ENCODE measurements around the gene OR5A2. TPM values are rescaled to one million over a fixed set of nuclear protein-coding genes. Genes with fewer than 3 reads are reported as not detected.

The OR5A2 gene
- total and polyA plus RNA-seq, 2 of the 8 experiments (the other 6 are each of a cell fraction or from before 2014, with no cell fraction given), result not detected

GRCh38 chr11:59368238-59369022 lies 57.8 kb downstream of the OR5A2 start (continued):
- TF ChIP-seq, protein P1, sequence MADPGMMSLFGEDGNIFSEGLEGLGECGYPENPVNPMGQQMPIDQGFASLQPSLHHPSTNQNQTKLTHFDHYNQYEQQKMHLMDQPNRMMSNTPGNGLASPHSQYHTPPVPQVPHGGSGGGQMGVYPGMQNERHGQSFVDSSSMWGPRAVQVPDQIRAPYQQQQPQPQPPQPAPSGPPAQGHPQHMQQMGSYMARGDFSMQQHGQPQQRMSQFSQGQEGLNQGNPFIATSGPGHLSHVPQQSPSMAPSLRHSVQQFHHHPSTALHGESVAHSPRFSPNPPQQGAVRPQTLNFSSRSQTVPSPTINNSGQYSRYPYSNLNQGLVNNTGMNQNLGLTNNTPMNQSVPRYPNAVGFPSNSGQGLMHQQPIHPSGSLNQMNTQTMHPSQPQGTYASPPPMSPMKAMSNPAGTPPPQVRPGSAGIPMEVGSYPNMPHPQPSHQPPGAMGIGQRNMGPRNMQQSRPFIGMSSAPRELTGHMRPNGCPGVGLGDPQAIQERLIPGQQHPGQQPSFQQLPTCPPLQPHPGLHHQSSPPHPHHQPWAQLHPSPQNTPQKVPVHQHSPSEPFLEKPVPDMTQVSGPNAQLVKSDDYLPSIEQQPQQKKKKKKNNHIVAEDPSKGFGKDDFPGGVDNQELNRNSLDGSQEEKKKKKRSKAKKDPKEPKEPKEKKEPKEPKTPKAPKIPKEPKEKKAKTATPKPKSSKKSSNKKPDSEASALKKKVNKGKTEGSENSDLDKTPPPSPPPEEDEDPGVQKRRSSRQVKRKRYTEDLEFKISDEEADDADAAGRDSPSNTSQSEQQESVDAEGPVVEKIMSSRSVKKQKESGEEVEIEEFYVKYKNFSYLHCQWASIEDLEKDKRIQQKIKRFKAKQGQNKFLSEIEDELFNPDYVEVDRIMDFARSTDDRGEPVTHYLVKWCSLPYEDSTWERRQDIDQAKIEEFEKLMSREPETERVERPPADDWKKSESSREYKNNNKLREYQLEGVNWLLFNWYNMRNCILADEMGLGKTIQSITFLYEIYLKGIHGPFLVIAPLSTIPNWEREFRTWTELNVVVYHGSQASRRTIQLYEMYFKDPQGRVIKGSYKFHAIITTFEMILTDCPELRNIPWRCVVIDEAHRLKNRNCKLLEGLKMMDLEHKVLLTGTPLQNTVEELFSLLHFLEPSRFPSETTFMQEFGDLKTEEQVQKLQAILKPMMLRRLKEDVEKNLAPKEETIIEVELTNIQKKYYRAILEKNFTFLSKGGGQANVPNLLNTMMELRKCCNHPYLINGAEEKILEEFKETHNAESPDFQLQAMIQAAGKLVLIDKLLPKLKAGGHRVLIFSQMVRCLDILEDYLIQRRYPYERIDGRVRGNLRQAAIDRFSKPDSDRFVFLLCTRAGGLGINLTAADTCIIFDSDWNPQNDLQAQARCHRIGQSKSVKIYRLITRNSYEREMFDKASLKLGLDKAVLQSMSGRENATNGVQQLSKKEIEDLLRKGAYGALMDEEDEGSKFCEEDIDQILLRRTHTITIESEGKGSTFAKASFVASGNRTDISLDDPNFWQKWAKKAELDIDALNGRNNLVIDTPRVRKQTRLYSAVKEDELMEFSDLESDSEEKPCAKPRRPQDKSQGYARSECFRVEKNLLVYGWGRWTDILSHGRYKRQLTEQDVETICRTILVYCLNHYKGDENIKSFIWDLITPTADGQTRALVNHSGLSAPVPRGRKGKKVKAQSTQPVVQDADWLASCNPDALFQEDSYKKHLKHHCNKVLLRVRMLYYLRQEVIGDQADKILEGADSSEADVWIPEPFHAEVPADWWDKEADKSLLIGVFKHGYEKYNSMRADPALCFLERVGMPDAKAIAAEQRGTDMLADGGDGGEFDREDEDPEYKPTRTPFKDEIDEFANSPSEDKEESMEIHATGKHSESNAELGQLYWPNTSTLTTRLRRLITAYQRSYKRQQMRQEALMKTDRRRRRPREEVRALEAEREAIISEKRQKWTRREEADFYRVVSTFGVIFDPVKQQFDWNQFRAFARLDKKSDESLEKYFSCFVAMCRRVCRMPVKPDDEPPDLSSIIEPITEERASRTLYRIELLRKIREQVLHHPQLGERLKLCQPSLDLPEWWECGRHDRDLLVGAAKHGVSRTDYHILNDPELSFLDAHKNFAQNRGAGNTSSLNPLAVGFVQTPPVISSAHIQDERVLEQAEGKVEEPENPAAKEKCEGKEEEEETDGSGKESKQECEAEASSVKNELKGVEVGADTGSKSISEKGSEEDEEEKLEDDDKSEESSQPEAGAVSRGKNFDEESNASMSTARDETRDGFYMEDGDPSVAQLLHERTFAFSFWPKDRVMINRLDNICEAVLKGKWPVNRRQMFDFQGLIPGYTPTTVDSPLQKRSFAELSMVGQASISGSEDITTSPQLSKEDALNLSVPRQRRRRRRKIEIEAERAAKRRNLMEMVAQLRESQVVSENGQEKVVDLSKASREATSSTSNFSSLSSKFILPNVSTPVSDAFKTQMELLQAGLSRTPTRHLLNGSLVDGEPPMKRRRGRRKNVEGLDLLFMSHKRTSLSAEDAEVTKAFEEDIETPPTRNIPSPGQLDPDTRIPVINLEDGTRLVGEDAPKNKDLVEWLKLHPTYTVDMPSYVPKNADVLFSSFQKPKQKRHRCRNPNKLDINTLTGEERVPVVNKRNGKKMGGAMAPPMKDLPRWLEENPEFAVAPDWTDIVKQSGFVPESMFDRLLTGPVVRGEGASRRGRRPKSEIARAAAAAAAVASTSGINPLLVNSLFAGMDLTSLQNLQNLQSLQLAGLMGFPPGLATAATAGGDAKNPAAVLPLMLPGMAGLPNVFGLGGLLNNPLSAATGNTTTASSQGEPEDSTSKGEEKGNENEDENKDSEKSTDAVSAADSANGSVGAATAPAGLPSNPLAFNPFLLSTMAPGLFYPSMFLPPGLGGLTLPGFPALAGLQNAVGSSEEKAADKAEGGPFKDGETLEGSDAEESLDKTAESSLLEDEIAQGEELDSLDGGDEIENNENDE (IDR thresholded peaks at IDR 0.05; ENCODE audit: insufficient replicate concordance, low read length), result no peak
- TF ChIP-seq HDAC6 (IDR thresholded peaks at IDR 0.05; ENCODE audit: low read depth, low read length), result no peak

Data from H1 (cell line).